CD4-positive, alpha-beta T cell treated with Interleukin-17A for 4 hours (primary cell): ENCODE results near the gene TRPM2.

ENCODE experiments used
- DNase-seq: peaks from one replicate; pipeline ENCODE4 v3.0.0-alpha.2; 2020; ENCODE audit warnings: mixed read lengths

Gene TRPM2

GRCh38 chr21:44434568-44434925 lies 81.1 kb downstream of the TRPM2 start:
- DNase-seq, result no peak

GRCh38 chr21:44434936-44435635 lies 81.7 kb downstream of the TRPM2 start:
- no peak for DNase-seq

- no peak for DNase-seq
Observed at GRCh38 chr21:44436111-44436611, 82.7 kb downstream of the TRPM2 start.

- no peak for DNase-seq
Observed at GRCh38 chr21:44436958-44437357, 83.5 kb downstream of the TRPM2 start.

- no peak for DNase-seq
Observed at GRCh38 chr21:44437371-44437695, 83.9 kb downstream of the TRPM2 start.

GRCh38 chr21:44437696-44438431 lies 84.4 kb downstream of the TRPM2 start:
- DNase-seq, result no peak

- no peak for DNase-seq
Observed at GRCh38 chr21:44438531-44439210, 85.2 kb downstream of the TRPM2 start.

GRCh38 chr21:44439211-44439600 lies 85.8 kb downstream of the TRPM2 start:
- DNase-seq, result no peak

- no peak for DNase-seq
Observed at GRCh38 chr21:44440241-44441040, 87.0 kb downstream of the TRPM2 start.

GRCh38 chr21:44441041-44441400 lies 87.6 kb downstream of the TRPM2 start:
- no peak for DNase-seq

GRCh38 chr21:44441581-44442265 lies 88.3 kb downstream of the TRPM2 start:
- no peak for DNase-seq

GRCh38 chr21:44442266-44443125 lies 89.1 kb downstream of the TRPM2 start:
- no peak for DNase-seq

GRCh38 chr21:44443291-44443890 lies 90.0 kb downstream of the TRPM2 start:
- no peak for DNase-seq

GRCh38 chr21:44443891-44444285 lies 90.5 kb downstream of the TRPM2 start:
- DNase-seq, result no peak

GRCh38 chr21:44444286-44444931 lies 91.0 kb downstream of the TRPM2 start:
- DNase-seq, result no peak

GRCh38 chr21:44445145-44445812 lies 91.9 kb downstream of the TRPM2 start:
- no peak for DNase-seq

- no peak for DNase-seq
Observed at GRCh38 chr21:44448651-44449131, 95.3 kb downstream of the TRPM2 start.

- no peak for DNase-seq
Observed at GRCh38 chr21:44449473-44450363, 96.3 kb downstream of the TRPM2 start.

- DNase-seq, result no peak
Observed at GRCh38 chr21:44450402-44450801, 97.0 kb downstream of the TRPM2 start.
